GM23338 (cell line): Measurements from ENCODE around the gene SSTR3. TPM values are rescaled to one million over a fixed set of nuclear protein-coding genes. Genes with fewer than 3 reads are reported as not detected.
A peak's percentile ranks its signal among the peaks of the same experiment; 100 is the strongest.

Source experiments
- ATAC-seq: fragments of 200-7000 bp; cut with Tn5 transposase; 3 replicates; pipeline ENCODE4 v1.9.1; 2020
- DNase-seq: peaks from one replicate; pipeline ENCODE4 v3.0.0-alpha.2; 2015; ENCODE audit warnings: low spot score
- H2AFZ ChIP-seq: fragments of 200-600 bp; sonication (generic); 2 replicates; pipeline ENCODE4 v1.8.0; 2016; ENCODE audit warnings: antibody characterized with exemption, mild to moderate bottlenecking, moderate library complexity
- H3F3A ChIP-seq: fragments of 200-600 bp; sonication (generic); replicated peaks from 2 replicates; pipeline ENCODE4 v1.8.0; 2017; ENCODE audit warnings: antibody characterized with exemption, mixed run types, low read depth
- H3K27ac ChIP-seq: fragments of 200-600 bp; sonication (generic); 2 replicates; pipeline ENCODE4 v1.6.1; 2016; ENCODE audit warnings: low read depth
- H3K27me3 ChIP-seq: fragments of 200-600 bp; sonication (generic); 2 replicates; pipeline ENCODE4 v1.8.0; 2016; ENCODE audit warnings: mild to moderate bottlenecking, mixed run types, moderate library complexity; ENCODE audit not compliant: insufficient read depth
- H3K36me3 ChIP-seq: fragments of 200-600 bp; sonication (generic); 2 replicates; pipeline ENCODE4 v1.8.0; 2016; ENCODE audit warnings: mild to moderate bottlenecking; ENCODE audit not compliant: insufficient read depth
- H3K4me1 ChIP-seq: fragments of 200-600 bp; sonication (generic); 2 replicates; pipeline ENCODE4 v1.8.0; 2016; ENCODE audit warnings: mild to moderate bottlenecking, moderate library complexity; ENCODE audit not compliant: insufficient read depth
- H3K4me2 ChIP-seq: fragments of 200-600 bp; sonication (generic); 2 replicates; pipeline ENCODE4 v1.7.1; 2017; ENCODE audit warnings: mixed run types
- H3K4me3 ChIP-seq: fragments of 200-600 bp; sonication (generic); 2 replicates; pipeline ENCODE4 v1.6.1; 2016; ENCODE audit warnings: mixed run types
- H3K79me2 ChIP-seq: fragments of 200-600 bp; sonication (generic); replicated peaks from 2 replicates; pipeline ENCODE4 v1.8.0; 2017; ENCODE audit warnings: mild to moderate bottlenecking; ENCODE audit not compliant: insufficient read depth
- H3K9me2 ChIP-seq: fragments of 200-600 bp; sonication (generic); 2 replicates; pipeline ENCODE4 v1.8.0; 2017; ENCODE audit not compliant: insufficient read depth
- H4K20me1 ChIP-seq: fragments of 200-600 bp; sonication (generic); replicated peaks from 2 replicates; pipeline ENCODE4 v1.8.0; 2017; ENCODE audit warnings: mild to moderate bottlenecking; ENCODE audit not compliant: insufficient read depth
- H3K27ac Mint-ChIP-seq: 2 replicates; pipeline ENCODE4 v1.8.0; 2020; ENCODE audit warnings: inconsistent platforms, mild to moderate bottlenecking, moderate library complexity, mixed read lengths
- H3K27me3 Mint-ChIP-seq: 3 replicates; pipeline ENCODE4 v1.8.0; 2022; ENCODE audit warnings: low read depth, mild to moderate bottlenecking, moderate library complexity, mixed read lengths, inconsistent platforms; ENCODE audit not compliant: insufficient read depth, poor library complexity
- H3K36me3 Mint-ChIP-seq: 3 replicates; pipeline ENCODE4 v1.8.0; 2021; ENCODE audit warnings: low read depth, mild to moderate bottlenecking, inconsistent platforms, moderate library complexity, mixed read lengths
- H3K4me1 Mint-ChIP-seq: 3 replicates; pipeline ENCODE4 v1.8.0; 2020; ENCODE audit warnings: mild to moderate bottlenecking, inconsistent platforms, mixed read lengths
- H3K4me3 Mint-ChIP-seq: 3 replicates; pipeline ENCODE4 v1.8.0; 2021; ENCODE audit warnings: moderate library complexity, mild to moderate bottlenecking, inconsistent platforms, mixed read lengths
- H3K9me3 Mint-ChIP-seq: 3 replicates; pipeline ENCODE4 v1.8.0; 2020; ENCODE audit warnings: moderate library complexity, mild to moderate bottlenecking, inconsistent platforms, mixed read lengths
- CREB1 ChIP-seq: fragments of 250-450 bp; sonication (Bioruptor Pico); IDR thresholded peaks from 2 replicates; pipeline ENCODE4 v1.5.0; 2020; ENCODE audit warnings: low read depth, mild to moderate bottlenecking, moderate library complexity
- EZH2 ChIP-seq: fragments of 200-600 bp; sonication (generic); IDR thresholded peaks from one replicate; pipeline ENCODE4 v1.8.0; 2017; ENCODE audit warnings: antibody characterized with exemption, mild to moderate bottlenecking, low read depth; ENCODE audit not compliant: unreplicated experiment
- NANOG ChIP-seq: IDR thresholded peaks from 2 replicates; pipeline ENCODE4 v1.6.1; 2016; ENCODE audit warnings: antibody characterized with exemption, borderline replicate concordance
- STAT1 ChIP-seq: IDR thresholded peaks from one replicate; pipeline ENCODE4 v1.6.1; 2016; ENCODE audit warnings: antibody characterized with exemption; ENCODE audit not compliant: unreplicated experiment
- ZNF331 ChIP-seq: fragments of 250-450 bp; sonication (Bioruptor Pico); IDR thresholded peaks from 2 replicates; pipeline ENCODE4 v1.5.0; 2020; ENCODE audit warnings: low read depth, mild to moderate bottlenecking, moderate library complexity
- polyA plus RNA-seq: library from polyadenylated mRNA; unstranded; fragments of >200 nt; fragmentation: Nextera tagmentation; extraction: Ambion mirVana; gene quantifications from 2 replicates; pipeline ENCODE4 v1.2.1, GENCODE V29; 2016
- total RNA-seq: library from RNA; depleted of rRNA; stranded (reverse); fragments of >200 nt; shearing (Covaris generic); gene quantifications from 2 replicates; pipeline ENCODE4 v1.2.3, GENCODE V29; 2014
- TF ChIP-seq, protein P1 (sequence below): IDR thresholded peaks from 2 replicates; pipeline ENCODE4 v1.6.1; 2016; ENCODE audit warnings: antibody characterized with exemption
- TF ChIP-seq, protein P2 (sequence below), 2 experiments: fragments of 200-600 bp in 1 of 2; sonication (generic) in 1 of 2; conservative IDR thresholded peaks; 2 replicates each; pipeline versions ENCODE4 v1.5.1 to v1.6.1; 2016 to 2017; ENCODE audit warnings: antibody characterized with exemption in 2 of 2, low read depth in 2 of 2, mild to moderate bottlenecking in 2 of 2, moderate library complexity in 1 of 2
- TF ChIP-seq, protein P3 (sequence below): IDR thresholded peaks from one replicate; pipeline ENCODE4 v1.6.1; 2018; ENCODE audit warnings: antibody characterized with exemption; ENCODE audit not compliant: unreplicated experiment

SSTR3 gene
- total and polyA plus RNA-seq, 2 experiments from 2014 or later, result 0.66 TPM; not detected in 1

DNA sequence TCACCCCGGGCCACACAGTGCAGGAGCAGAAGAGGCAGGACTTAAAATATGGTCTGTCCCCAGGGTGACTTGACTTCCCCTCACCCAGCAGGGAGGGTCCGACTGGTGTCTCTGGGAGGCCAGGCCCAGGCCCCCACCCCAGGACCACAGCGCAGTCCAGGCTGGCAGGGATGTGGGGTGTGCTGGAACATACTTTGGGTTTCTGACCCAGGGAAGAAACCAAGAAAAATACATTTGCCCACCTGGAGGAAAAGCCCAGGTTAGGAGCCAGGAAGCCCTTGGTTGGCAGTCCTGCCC, 29.4 kb downstream of the SSTR3 start:
- H2AFZ ChIP-seq, result no peak overlapping the region
- DNase-seq (no peak), ATAC-seq (no peak)
- Mint-ChIP-seq H3K27ac (no peak overlapping the region), H3K9me3 (no peaks in the 10 kb centered on the region; the same call in 2 of the 3 replicates), H3K36me3 (no peaks in the 10 kb centered on the region; the same call in 1 of the 3 replicates), H3K4me3 (no peak overlapping the region), H3K4me1 (peaks cover 18% of the 10 kb centered on the region), H3K27me3 (peaks cover 12% of the 10 kb centered on the region)
- H3K4me1 ChIP-seq, result peaks cover 15% of the 10 kb centered on the region
- H3K79me2 ChIP-seq, result no peaks in the 10 kb centered on the region
- no peaks in the 10 kb centered on the region for H3K9me2 ChIP-seq
- no peak overlapping the region for H3K4me2 ChIP-seq
- H3K36me3 ChIP-seq, result no peaks in the 10 kb centered on the region
- TF ChIP-seq CREB1 (CRISPR knock-in tag), result no peak
- TF ChIP-seq STAT1, result no peak
- TF ChIP-seq EZH2, result no peak
- no peak for TF ChIP-seq NANOG
- TF ChIP-seq, protein P1, sequence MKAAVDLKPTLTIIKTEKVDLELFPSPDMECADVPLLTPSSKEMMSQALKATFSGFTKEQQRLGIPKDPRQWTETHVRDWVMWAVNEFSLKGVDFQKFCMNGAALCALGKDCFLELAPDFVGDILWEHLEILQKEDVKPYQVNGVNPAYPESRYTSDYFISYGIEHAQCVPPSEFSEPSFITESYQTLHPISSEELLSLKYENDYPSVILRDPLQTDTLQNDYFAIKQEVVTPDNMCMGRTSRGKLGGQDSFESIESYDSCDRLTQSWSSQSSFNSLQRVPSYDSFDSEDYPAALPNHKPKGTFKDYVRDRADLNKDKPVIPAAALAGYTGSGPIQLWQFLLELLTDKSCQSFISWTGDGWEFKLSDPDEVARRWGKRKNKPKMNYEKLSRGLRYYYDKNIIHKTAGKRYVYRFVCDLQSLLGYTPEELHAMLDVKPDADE, result no peak
- H3F3A ChIP-seq, result 0 out of 2 replicates have a peak, but pooled peaks cover 4% of the 10 kb centered on the region
- H3K27ac ChIP-seq, result no peak overlapping the region
- no peak overlapping the region for H3K4me3 ChIP-seq
- no peaks in the 10 kb centered on the region for H4K20me1 ChIP-seq
- no peaks in the 10 kb centered on the region for H3K27me3 ChIP-seq

DNA sequence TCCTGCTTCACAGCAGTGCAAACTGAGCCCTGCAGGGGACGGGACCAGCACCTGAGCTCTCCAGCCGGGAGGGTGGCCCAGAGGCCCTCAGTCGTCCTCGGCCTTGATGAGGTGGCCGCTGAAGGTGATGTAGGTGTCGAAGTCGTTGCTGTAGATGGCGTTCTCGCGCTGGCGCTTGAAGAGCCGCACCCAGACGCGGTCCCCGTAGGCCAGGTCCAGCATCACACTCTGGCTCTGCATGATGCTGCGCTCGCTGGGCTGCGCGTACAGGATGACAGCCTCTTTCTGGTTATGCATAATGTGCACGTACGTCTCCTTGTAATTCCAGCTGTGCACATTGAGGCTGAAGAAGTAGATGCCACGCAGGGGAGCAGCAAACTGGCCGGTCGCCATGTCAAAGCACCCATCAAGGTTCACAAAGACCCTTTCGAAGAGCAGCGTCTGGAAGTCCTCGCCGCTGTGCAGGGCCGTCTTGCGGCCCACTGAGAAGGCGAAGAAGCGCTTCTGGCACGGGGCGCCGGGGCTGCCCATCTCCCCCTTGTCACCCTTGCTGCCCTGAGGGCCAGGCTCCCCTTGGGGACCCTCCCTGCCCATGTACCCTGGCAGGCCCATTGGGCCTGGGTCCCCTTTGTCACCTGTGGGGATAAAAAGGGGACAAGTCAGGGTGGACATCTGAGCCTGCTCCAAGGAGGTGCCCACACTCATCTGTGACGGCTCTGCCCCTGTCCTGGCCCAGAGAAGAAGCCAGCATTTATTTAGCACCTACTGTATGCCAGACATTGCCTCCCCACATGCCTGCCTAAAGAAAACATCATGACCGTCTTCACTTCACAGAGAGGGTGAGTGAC, 30.0 kb downstream of the SSTR3 start:
- H3K4me2 ChIP-seq, result no peak overlapping the region
- no peaks in the 10 kb centered on the region; the same call in 2 of the 3 replicates for H3K9me3 Mint-ChIP-seq
- ATAC-seq, result peak; percentile 41

More for the DNA sequence above, 30.0 kb downstream of the SSTR3 start:
- H3F3A ChIP-seq, result 0 out of 2 replicates have a peak, but pooled peaks cover 2% of the 10 kb centered on the region
- H3K9me2 ChIP-seq, result no peaks in the 10 kb centered on the region
- H4K20me1 ChIP-seq, result no peaks in the 10 kb centered on the region
- no peak overlapping the region for H3K4me3 Mint-ChIP-seq
- H3K36me3 ChIP-seq, result no peaks in the 10 kb centered on the region
- H3K79me2 ChIP-seq, result no peaks in the 10 kb centered on the region
- no peaks in the 10 kb centered on the region; the same call in 1 of the 3 replicates for H3K36me3 Mint-ChIP-seq
- DNase-seq, result peak; percentile 51
- H3K27ac Mint-ChIP-seq, result no peak overlapping the region
- peaks cover 12% of the 10 kb centered on the region for H3K27me3 Mint-ChIP-seq
- H3K4me3 ChIP-seq, result no peak overlapping the region
- H3K4me1 Mint-ChIP-seq, result peaks cover 19% of the 10 kb centered on the region
- TF ChIP-seq, protein P2, sequence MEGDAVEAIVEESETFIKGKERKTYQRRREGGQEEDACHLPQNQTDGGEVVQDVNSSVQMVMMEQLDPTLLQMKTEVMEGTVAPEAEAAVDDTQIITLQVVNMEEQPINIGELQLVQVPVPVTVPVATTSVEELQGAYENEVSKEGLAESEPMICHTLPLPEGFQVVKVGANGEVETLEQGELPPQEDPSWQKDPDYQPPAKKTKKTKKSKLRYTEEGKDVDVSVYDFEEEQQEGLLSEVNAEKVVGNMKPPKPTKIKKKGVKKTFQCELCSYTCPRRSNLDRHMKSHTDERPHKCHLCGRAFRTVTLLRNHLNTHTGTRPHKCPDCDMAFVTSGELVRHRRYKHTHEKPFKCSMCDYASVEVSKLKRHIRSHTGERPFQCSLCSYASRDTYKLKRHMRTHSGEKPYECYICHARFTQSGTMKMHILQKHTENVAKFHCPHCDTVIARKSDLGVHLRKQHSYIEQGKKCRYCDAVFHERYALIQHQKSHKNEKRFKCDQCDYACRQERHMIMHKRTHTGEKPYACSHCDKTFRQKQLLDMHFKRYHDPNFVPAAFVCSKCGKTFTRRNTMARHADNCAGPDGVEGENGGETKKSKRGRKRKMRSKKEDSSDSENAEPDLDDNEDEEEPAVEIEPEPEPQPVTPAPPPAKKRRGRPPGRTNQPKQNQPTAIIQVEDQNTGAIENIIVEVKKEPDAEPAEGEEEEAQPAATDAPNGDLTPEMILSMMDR (conservative IDR thresholded peaks at IDR 0.05; ENCODE audit: low read depth in 2 of 2), result peak in 1 of 2 experiments; percentile 57; a peak in 2 of 4 replicates
- TF ChIP-seq, protein P3, sequence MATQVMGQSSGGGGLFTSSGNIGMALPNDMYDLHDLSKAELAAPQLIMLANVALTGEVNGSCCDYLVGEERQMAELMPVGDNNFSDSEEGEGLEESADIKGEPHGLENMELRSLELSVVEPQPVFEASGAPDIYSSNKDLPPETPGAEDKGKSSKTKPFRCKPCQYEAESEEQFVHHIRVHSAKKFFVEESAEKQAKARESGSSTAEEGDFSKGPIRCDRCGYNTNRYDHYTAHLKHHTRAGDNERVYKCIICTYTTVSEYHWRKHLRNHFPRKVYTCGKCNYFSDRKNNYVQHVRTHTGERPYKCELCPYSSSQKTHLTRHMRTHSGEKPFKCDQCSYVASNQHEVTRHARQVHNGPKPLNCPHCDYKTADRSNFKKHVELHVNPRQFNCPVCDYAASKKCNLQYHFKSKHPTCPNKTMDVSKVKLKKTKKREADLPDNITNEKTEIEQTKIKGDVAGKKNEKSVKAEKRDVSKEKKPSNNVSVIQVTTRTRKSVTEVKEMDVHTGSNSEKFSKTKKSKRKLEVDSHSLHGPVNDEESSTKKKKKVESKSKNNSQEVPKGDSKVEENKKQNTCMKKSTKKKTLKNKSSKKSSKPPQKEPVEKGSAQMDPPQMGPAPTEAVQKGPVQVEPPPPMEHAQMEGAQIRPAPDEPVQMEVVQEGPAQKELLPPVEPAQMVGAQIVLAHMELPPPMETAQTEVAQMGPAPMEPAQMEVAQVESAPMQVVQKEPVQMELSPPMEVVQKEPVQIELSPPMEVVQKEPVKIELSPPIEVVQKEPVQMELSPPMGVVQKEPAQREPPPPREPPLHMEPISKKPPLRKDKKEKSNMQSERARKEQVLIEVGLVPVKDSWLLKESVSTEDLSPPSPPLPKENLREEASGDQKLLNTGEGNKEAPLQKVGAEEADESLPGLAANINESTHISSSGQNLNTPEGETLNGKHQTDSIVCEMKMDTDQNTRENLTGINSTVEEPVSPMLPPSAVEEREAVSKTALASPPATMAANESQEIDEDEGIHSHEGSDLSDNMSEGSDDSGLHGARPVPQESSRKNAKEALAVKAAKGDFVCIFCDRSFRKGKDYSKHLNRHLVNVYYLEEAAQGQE, result no peak
- TF ChIP-seq ZNF331 (CRISPR knock-in tag), result no peak
- H3K27ac ChIP-seq, result no peak overlapping the region
- H3K27me3 ChIP-seq, result no peaks in the 10 kb centered on the region
- peaks cover 10% of the 10 kb centered on the region for H3K4me1 ChIP-seq
- H2AFZ ChIP-seq, result no peak overlapping the region
